ENCODE results near the gene HBG2. TPM values are rescaled to one million over a fixed set of nuclear protein-coding genes. Genes with fewer than 3 reads are reported as not detected.

Gene HBG2
- total and polyA plus RNA-seq, 2 experiments from 2014 or later, result not detected

DNA sequence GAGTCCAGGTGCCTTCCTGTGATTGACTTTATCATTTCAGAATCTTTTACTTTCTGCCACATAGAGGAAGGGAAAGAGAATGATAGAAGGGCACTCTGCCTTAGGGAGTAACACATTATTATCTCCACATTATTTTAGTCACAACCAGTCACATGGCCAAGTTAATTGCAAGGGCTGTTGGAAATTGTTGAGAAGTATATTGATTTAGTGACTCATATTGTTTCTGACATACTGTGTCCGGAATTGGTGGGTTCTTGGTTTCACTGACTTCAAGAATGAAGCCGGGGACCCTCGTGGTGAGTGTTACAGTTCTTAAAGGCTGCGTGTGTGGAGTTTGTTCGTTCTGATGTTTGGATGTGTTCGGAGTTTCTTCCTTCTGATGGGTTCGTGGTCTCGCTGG is 38.4 kb upstream of the HBG2 start:
- H3K4me2 ChIP-seq, result no peak overlapping the region
- no peaks in the 10 kb centered on the region for H3K4me1 ChIP-seq (ENCODE audit: insufficient read depth)
- no peak overlapping the region for H3K27ac ChIP-seq
- no peaks in the 10 kb centered on the region for H3K9me3 ChIP-seq (ENCODE audit: low read depth)
- H3K4me3 ChIP-seq, result no peak overlapping the region
- H3K9me2 ChIP-seq (replicated peaks; ENCODE audit: insufficient read depth), result no peaks in the 10 kb centered on the region
- H3K36me3 ChIP-seq (replicated peaks; ENCODE audit: insufficient read depth, low read depth), result peaks cover 3% of the 10 kb centered on the region
- TF ChIP-seq EZH2phosphoT487 (IDR thresholded peaks at IDR 0.05; ENCODE audit: low read depth, severe bottlenecking, unreplicated experiment), result no peak
- TF ChIP-seq, protein P1, sequence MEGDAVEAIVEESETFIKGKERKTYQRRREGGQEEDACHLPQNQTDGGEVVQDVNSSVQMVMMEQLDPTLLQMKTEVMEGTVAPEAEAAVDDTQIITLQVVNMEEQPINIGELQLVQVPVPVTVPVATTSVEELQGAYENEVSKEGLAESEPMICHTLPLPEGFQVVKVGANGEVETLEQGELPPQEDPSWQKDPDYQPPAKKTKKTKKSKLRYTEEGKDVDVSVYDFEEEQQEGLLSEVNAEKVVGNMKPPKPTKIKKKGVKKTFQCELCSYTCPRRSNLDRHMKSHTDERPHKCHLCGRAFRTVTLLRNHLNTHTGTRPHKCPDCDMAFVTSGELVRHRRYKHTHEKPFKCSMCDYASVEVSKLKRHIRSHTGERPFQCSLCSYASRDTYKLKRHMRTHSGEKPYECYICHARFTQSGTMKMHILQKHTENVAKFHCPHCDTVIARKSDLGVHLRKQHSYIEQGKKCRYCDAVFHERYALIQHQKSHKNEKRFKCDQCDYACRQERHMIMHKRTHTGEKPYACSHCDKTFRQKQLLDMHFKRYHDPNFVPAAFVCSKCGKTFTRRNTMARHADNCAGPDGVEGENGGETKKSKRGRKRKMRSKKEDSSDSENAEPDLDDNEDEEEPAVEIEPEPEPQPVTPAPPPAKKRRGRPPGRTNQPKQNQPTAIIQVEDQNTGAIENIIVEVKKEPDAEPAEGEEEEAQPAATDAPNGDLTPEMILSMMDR (IDR thresholded peaks at IDR 0.05; ENCODE audit: poor library complexity), result no peak
- TF ChIP-seq EZH2 (IDR thresholded peaks at IDR 0.05; ENCODE audit: borderline replicate concordance), result no peak
- 89% methylated on average over 8 of the region's 8 CpGs for WGBS (ENCODE audit: low lambda C conversion rate, missing lambda C conversion rate)
- H3K27me3 ChIP-seq, result peaks cover 9% of the 10 kb centered on the region
- no peak overlapping the region for H2AFZ ChIP-seq
- H4K20me1 ChIP-seq (ENCODE audit: insufficient read depth, poor library complexity, severe bottlenecking), result no peaks in the 10 kb centered on the region
- H3K79me2 ChIP-seq, result no peaks in the 10 kb centered on the region
- DNase-seq (ENCODE audit: low spot score), result no peak

DNA sequence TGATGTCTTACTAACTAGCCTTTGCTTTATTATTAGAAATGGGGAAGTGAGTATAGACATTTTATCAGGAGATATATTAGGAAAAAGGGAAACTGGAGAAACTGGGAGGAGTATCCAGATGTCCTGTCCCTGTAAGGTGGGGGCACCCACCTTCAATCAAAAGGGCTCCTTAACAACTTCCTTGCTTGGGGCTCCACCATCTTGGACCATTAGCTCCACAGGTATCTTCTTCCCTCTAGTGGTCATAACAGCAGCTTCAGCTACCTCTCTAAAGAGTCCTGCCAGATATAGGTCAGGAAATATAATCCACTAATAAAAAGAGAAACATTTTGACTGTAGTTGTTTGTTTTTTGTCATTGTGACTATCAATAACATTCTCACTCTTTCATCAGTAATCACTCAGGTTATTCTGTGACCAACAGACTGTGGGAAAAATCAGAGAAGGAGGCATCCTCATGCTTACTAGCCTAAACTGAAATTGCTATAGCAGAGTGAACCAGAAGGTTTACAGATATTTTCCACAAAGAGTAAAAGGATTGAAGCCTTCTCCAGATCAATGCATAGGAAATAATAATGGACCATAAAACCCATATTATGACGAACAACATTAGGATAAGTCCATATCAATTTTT is 36.7 kb upstream of the HBG2 start:
- Histone ChIP-seq H3K36me3 (replicated peaks; ENCODE audit: insufficient read depth, low read depth) (no peaks in the 10 kb centered on the region), H4K20me1 (ENCODE audit: insufficient read depth, poor library complexity, severe bottlenecking) (no peaks in the 10 kb centered on the region), H3K4me3 (no peak overlapping the region), H3K4me2 (no peak overlapping the region), H3K4me1 (ENCODE audit: insufficient read depth) (no peaks in the 10 kb centered on the region), H3K27me3 (peaks cover under 1% of the 10 kb centered on the region), H2AFZ (no peak overlapping the region), H3K9me3 (ENCODE audit: low read depth) (no peaks in the 10 kb centered on the region), H3K9me2 (replicated peaks; ENCODE audit: insufficient read depth) (no peaks in the 10 kb centered on the region), H3K27ac (no peak overlapping the region), H3K79me2 (no peaks in the 10 kb centered on the region)
- no peak for TF ChIP-seq EZH2 (IDR thresholded peaks at IDR 0.05; ENCODE audit: borderline replicate concordance)
- TF ChIP-seq, protein P1 (IDR thresholded peaks at IDR 0.05; ENCODE audit: poor library complexity), result peak; percentile 44
- DNase-seq (ENCODE audit: low spot score), result peak; percentile 42
- 75% methylated on average over 1 of the region's 1 CpG for WGBS (ENCODE audit: low lambda C conversion rate, missing lambda C conversion rate)

DNA sequence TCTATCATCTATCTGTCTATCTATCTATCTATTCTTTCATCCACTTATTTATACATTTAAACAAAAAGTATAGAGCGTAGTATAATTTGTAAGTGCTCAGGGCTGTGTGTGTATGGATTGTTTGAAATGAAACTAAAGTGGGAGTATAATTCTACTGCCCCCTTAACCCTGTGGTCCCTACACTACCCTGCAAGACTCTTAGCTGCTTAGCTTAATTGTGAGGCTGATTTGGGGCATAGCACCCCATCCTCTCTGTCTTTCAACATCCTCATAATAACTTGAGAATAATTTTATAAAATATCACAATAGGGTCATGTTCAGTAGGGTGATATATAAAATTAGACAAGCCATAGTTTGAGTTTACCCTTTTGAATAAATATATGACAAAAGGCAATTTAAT is 35.5 kb upstream of the HBG2 start:
- TF ChIP-seq, protein P1 (IDR thresholded peaks at IDR 0.05; ENCODE audit: poor library complexity), result no peak
- TF ChIP-seq EZH2phosphoT487 (IDR thresholded peaks at IDR 0.05; ENCODE audit: low read depth, severe bottlenecking, unreplicated experiment) (no peak), EZH2 (IDR thresholded peaks at IDR 0.05; ENCODE audit: borderline replicate concordance) (no peak)
- Histone ChIP-seq H4K20me1 (ENCODE audit: insufficient read depth, poor library complexity, severe bottlenecking) (no peaks in the 10 kb centered on the region), H3K27ac (no peak overlapping the region), H3K4me1 (ENCODE audit: insufficient read depth) (no peaks in the 10 kb centered on the region), H3K27me3 (no peaks in the 10 kb centered on the region), H3K36me3 (replicated peaks; ENCODE audit: insufficient read depth, low read depth) (no peaks in the 10 kb centered on the region), H3K4me3 (no peak overlapping the region), H3K79me2 (no peaks in the 10 kb centered on the region), H2AFZ (no peak overlapping the region), H3K9me2 (replicated peaks; ENCODE audit: insufficient read depth) (no peaks in the 10 kb centered on the region), H3K9me3 (ENCODE audit: low read depth) (no peaks in the 10 kb centered on the region), H3K4me2 (no peak overlapping the region)
- no peak for DNase-seq (ENCODE audit: low spot score)
- WGBS (ENCODE audit: low lambda C conversion rate, missing lambda C conversion rate), result 100% methylated on average over 1 of the region's 1 CpG

DNA sequence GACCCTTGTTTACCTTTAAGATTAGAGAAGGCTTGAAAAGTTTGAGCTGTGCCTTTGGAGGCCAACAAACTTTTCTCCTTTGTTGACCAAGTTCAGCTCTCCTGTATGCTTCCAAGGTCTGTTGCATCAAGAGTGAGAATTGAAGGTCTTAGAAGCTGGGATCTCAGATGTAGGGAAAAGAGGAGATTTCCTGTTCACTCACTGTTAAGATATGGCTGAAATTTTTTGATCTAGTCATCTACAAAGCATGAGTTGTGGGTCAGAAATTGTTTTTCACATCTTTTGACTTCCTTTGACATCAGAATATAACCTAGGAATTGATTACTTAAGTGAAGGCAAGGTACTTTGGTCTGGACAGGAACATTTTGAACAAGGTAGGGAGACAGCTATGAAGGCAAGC is 35.1 kb upstream of the HBG2 start:
- H3K4me1 ChIP-seq (ENCODE audit: insufficient read depth), result no peaks in the 10 kb centered on the region
- no peak overlapping the region for H3K4me3 ChIP-seq
- H3K27me3 ChIP-seq, result no peaks in the 10 kb centered on the region
- no peaks in the 10 kb centered on the region for H3K9me3 ChIP-seq (ENCODE audit: low read depth)
- H4K20me1 ChIP-seq (ENCODE audit: insufficient read depth, poor library complexity, severe bottlenecking), result no peaks in the 10 kb centered on the region
- no peaks in the 10 kb centered on the region for H3K36me3 ChIP-seq (replicated peaks; ENCODE audit: insufficient read depth, low read depth)
- DNase-seq (ENCODE audit: low spot score), result no peak
- no peak overlapping the region for H3K27ac ChIP-seq
- no peak for TF ChIP-seq EZH2 (IDR thresholded peaks at IDR 0.05; ENCODE audit: borderline replicate concordance)
- TF ChIP-seq, protein P1 (IDR thresholded peaks at IDR 0.05; ENCODE audit: poor library complexity), result no peak
- H3K4me2 ChIP-seq, result no peak overlapping the region
- H3K9me2 ChIP-seq (replicated peaks; ENCODE audit: insufficient read depth), result no peaks in the 10 kb centered on the region
- H2AFZ ChIP-seq, result no peak overlapping the region
- H3K79me2 ChIP-seq, result no peaks in the 10 kb centered on the region
